Naive thymus-derived CD4-positive, alpha-beta T cell (primary cell): ENCODE results near the gene PSD. TPM values are rescaled to one million over a fixed set of nuclear protein-coding genes. Genes with fewer than 3 reads are reported as not detected.

Experiments used
- ATAC-seq: fragments of 150-1000 bp; cut with Tn5 transposase; 2 replicates; pipeline ENCODE4 v1.10.0; 2021; ENCODE audit warnings: mild to moderate bottlenecking, moderate library complexity
- CTCF ChIA-PET: fragments of 350-600 bp; sonication (Branson Sonifier 250); formaldehyde crosslinking; loops from one replicate; lab custom pipeline; 2021; ENCODE audit warnings: antibody characterized with exemption; lab: Charles Lee
- POLR2A ChIA-PET: fragments of 350-600 bp; sonication (Branson Sonifier 250); formaldehyde crosslinking; loops from one replicate; lab custom pipeline; 2021; ENCODE audit warnings: antibody characterized with exemption, inconsistent platforms; lab: Charles Lee
- DNase-seq, 9 donors: peaks; one replicate each; pipeline versions ENCODE4 v3.0.0 to v3.0.0-alpha.2; 2020 to 2022; ENCODE audit warnings: mixed read lengths in 1 of 9
- H3K27ac ChIP-seq: one replicate; pipeline ENCODE4 v1.7.0; 2013; ENCODE audit warnings: mild to moderate bottlenecking, low read depth, low read length, moderate library complexity
- H3K27me3 ChIP-seq, 2 donors: one replicate each; pipeline ENCODE4 v1.7.0; 2013; ENCODE audit warnings: low read length in 2 of 2, mild to moderate bottlenecking in 2 of 2, moderate library complexity in 2 of 2; ENCODE audit not compliant: control insufficient read depth in 2 of 2, insufficient read depth in 2 of 2
- H3K36me3 ChIP-seq, 3 experiments: 1 replicate in 2 of 3; 2 replicates in 1 of 3; pipeline ENCODE4 v1.7.0; 2013; ENCODE audit warnings: low read length in 3 of 3, mild to moderate bottlenecking in 3 of 3, moderate library complexity in 1 of 3; ENCODE audit not compliant: insufficient read depth in 3 of 3, control insufficient read depth in 2 of 3
- H3K4me1 ChIP-seq, 2 donors: one replicate each; pipeline ENCODE4 v1.7.0; 2013; ENCODE audit warnings: low read length in 2 of 2, mild to moderate bottlenecking in 2 of 2, moderate library complexity in 1 of 2; ENCODE audit not compliant: control insufficient read depth in 2 of 2, insufficient read depth in 2 of 2
- H3K4me3 ChIP-seq: 2 replicates; pipeline ENCODE4 v1.7.0; 2013; ENCODE audit warnings: mild to moderate bottlenecking, low read length
- H3K9me3 ChIP-seq, 3 experiments: 1 replicate in 2 of 3; 2 replicates in 1 of 3; pipeline ENCODE4 v1.7.0; 2013; ENCODE audit warnings: low read length in 3 of 3; ENCODE audit not compliant: control insufficient read depth in 2 of 3
- H3K27ac Mint-ChIP-seq, 9 donors: one replicate each; pipeline ENCODE4 v1.8.0; 2020 to 2022; ENCODE audit warnings: mixed read lengths in 9 of 9, mild to moderate bottlenecking in 8 of 9, moderate library complexity in 5 of 9, inconsistent platforms in 2 of 9
- H3K27me3 Mint-ChIP-seq, 5 donors: one replicate each; pipeline ENCODE4 v1.8.0; 2021 to 2022; ENCODE audit warnings: mixed read lengths in 5 of 5, mild to moderate bottlenecking in 1 of 5
- H3K36me3 Mint-ChIP-seq, 5 donors: one replicate each; pipeline ENCODE4 v1.8.0; 2020 to 2022; ENCODE audit warnings: mixed read lengths in 5 of 5, mild to moderate bottlenecking in 3 of 5, inconsistent platforms in 1 of 5
- H3K4me1 Mint-ChIP-seq, 7 donors: one replicate each; pipeline ENCODE4 v1.8.0; 2020 to 2022; ENCODE audit warnings: mixed read lengths in 7 of 7, mild to moderate bottlenecking in 3 of 7, inconsistent platforms in 1 of 7
- H3K4me3 Mint-ChIP-seq, 10 donors: one replicate each; pipeline ENCODE4 v1.8.0; 2020 to 2022; ENCODE audit warnings: mild to moderate bottlenecking in 10 of 10, mixed read lengths in 10 of 10, moderate library complexity in 6 of 10, inconsistent platforms in 2 of 10
- H3K9me3 Mint-ChIP-seq, 11 donors: one replicate each; pipeline ENCODE4 v1.8.0; 2020 to 2022; ENCODE audit warnings: mixed read lengths in 11 of 11, mild to moderate bottlenecking in 4 of 11, inconsistent platforms in 1 of 11, moderate library complexity in 1 of 11
- intact Hi-C, 2 donors: fragments of 100-400 bp; cut with micrococcal nuclease; formaldehyde crosslinking; loops; one replicate each; pipeline ENCODE4 v1.15.1; 2023
- polyA plus RNA-seq, 2 donors: library from polyadenylated mRNA; unstranded; fragments of 300-500 nt; fragmentation: Illumina TruSeq; gene quantifications; one replicate each; pipeline ENCODE4 v1.2.3, GENCODE V29; 2021
- total RNA-seq, 6 experiments: library from RNA in 5 of 6; stranded (reverse) in 5 of 6; gene quantifications; 1 replicate in 5 of 6; 2 replicates in 1 of 6; pipeline ENCODE4 v1.2.3 and lab custom pipeline; 2021 to 2026

The PSD gene
- total and polyA plus RNA-seq, 7 experiments from 2014 or later = 3.5 to 16.9 (median 8.2) TPM

- Histone ChIP-seq H3K4me1 (peaks cover 16 to 19% of the 10 kb centered on the region in 2 donors), H3K27ac (no peak overlapping the region), H3K36me3 (peaks cover 0 to 11% (median 0%) of the 10 kb centered on the region in 3 experiments), H3K9me3 (no peaks in the 10 kb centered on the region), H3K27me3 (no peaks in the 10 kb centered on the region), H3K4me3 (no peak overlapping the region)
- Mint-ChIP-seq H3K4me3 (peak overlapping the region in 1 of 10 donors; percentile 98), H3K36me3 (peaks cover 0 to 18% (median 0%) of the 10 kb centered on the region in 5 donors), H3K27me3 (peaks cover 0 to 4% (median 0%) of the 10 kb centered on the region in 5 donors), H3K4me1 (peaks cover 10 to 29% (median 23%) of the 10 kb centered on the region in 7 donors), H3K27ac (peak overlapping the region in 3 of 9 donors; percentile 54 to 100 (median 62)), H3K9me3 (no peaks in the 10 kb centered on the region)
- ATAC-seq (no peak), DNase-seq (no peak)
- intact Hi-C loops = loop anchor here (5.0 to 10.0 kb wide), 6 partner anchors 190 to 1732 kb away; partner anchors contain the start of genes ARL3 (in 2 of the 2), SFXN2 (in 2 of the 2), OGA (in 1 of the 2) and SFR1 (in 1 of the 2)
- ChIA-PET POLR2A (interaction anchor here (0.5 to 9.0 kb wide), 3 partner anchors 19 to 96 kb away, joined by 3 to 64 read pairs (median 55); partner anchors contain the start of gene C10orf95), CTCF (interaction anchor here (0.5 to 6.0 kb wide), 6 partner anchors 8 to 668 kb away, joined by 3 to 40 read pairs (median 6); partner anchors contain the start of gene FBXL15)
These were observed 26.3 kb downstream of the PSD start for GRCh38 chr10:102392306-102392705.

DNA sequence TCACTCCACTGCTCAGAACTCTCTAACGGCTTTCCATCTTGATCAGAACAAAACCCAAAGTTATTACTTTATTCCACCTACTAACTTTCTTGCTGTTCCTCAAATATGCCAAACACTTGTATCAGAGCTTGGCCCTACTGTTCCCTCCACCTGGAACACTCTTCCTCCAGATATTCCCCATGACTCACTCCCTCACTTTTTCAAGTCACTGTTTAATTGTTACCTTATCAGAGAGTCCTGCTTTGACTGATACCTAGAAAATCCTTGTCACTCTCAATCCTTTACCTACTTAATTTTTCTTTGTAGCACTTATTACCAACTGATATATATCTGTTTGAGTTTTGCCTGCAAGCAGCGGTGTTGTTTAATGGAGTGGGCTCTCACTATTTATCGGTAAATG, 28.7 kb downstream of the PSD start:
- H3K27me3 Mint-ChIP-seq = peaks cover 0 to 4% (median 0%) of the 10 kb centered on the region in 5 donors
- Histone ChIP-seq H3K27ac (no peak overlapping the region), H3K27me3 (no peaks in the 10 kb centered on the region), H3K4me1 (peaks cover 5% of the 10 kb centered on the region in 2 donors), H3K9me3 (no peaks in the 10 kb centered on the region), H3K4me3 (no peak overlapping the region), H3K36me3 (peaks cover 0 to 4% (median 0%) of the 10 kb centered on the region in 3 experiments)
- H3K4me3 Mint-ChIP-seq = no peak overlapping the region
- peaks cover 0 to 3% (median 0%) of the 10 kb centered on the region in 5 donors for H3K36me3 Mint-ChIP-seq
- DNase-seq (no peak), ATAC-seq (no peak)
- no peak overlapping the region for H3K27ac Mint-ChIP-seq
- H3K9me3 Mint-ChIP-seq = no peaks in the 10 kb centered on the region
- POLR2A ChIA-PET = no interaction called here
- CTCF ChIA-PET = interaction anchor here (1.1 kb wide), 1 partner anchor 33 kb away, joined by 4 read pairs; no protein-coding TSS in a partner anchor
- H3K4me1 Mint-ChIP-seq = peaks cover 5 to 18% (median 11%) of the 10 kb centered on the region in 7 donors
- intact Hi-C loops = loop anchor here (5.0 to 10.0 kb wide), 6 partner anchors 192 to 1735 kb away; partner anchors contain the start of genes ARL3 (in 2 of the 2), SFXN2 (in 2 of the 2), OGA (in 1 of the 2) and SFR1 (in 1 of the 2)

DNA sequence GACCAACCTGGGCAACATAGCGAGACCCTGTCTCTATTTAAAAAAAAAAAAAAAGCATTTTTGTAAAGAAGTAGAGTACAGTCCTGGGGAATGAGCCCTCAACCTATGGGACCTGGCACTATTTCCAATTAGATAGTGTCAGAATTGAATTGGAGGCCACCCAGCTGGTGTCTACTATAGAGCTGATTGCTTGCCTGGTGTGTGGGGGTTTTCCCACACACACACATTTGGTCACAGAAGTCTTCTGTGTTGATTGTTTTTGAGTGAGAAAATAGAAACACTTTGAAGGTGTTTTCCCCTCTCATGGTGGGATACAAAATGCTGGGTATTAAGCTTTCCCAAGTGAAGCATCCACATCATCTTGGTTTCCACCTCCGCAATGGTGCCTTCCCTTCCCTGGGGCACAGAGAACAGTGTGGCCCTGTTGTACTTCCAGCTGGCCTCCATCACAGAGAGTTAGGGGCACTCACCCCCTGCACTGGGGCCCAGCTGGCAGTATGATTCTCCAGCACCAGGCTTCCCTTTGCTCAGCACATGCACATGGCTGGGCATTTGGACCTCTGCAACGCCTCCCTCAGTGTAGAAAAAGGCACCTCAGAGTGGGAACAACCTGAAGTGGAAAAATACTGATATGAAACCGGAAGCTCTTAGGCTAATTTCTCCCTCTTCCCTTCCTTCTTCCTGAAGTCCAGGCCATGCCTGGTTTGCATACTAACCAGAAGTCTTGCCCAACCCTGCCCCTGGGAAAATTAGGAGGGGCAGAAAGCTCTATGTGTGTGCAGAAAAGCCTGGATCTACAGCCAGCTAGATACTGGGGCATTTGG, 33.8 kb downstream of the PSD start:
- DNase-seq (no peak), ATAC-seq (no peak)
- H3K36me3 Mint-ChIP-seq = peaks cover 4 to 24% (median 6%) of the 10 kb centered on the region in 5 donors
- no peaks in the 10 kb centered on the region for H3K9me3 Mint-ChIP-seq
- H3K9me3 ChIP-seq = no peaks in the 10 kb centered on the region
- no peaks in the 10 kb centered on the region for H3K4me1 ChIP-seq
- peak overlapping the region in 2 of 9 donors; percentile 39 to 72 for H3K27ac Mint-ChIP-seq
- H3K27me3 ChIP-seq = no peaks in the 10 kb centered on the region
- H3K27ac ChIP-seq = no peak overlapping the region
- peaks cover 6 to 37% (median 9%) of the 10 kb centered on the region in 3 experiments for H3K36me3 ChIP-seq
- CTCF ChIA-PET = interaction anchor here (0.5 to 1.8 kb wide), 6 partner anchors 8 to 94 kb away, joined by 3 to 6 read pairs (median 5); no protein-coding TSS in a partner anchor
- POLR2A ChIA-PET = interaction anchor here (0.7 to 2.1 kb wide), 3 partner anchors 9 to 67 kb away, joined by 4 to 6 read pairs (median 5); no protein-coding TSS in a partner anchor
- H3K4me3 Mint-ChIP-seq = no peak overlapping the region
- no peaks in the 10 kb centered on the region for H3K27me3 Mint-ChIP-seq
- intact Hi-C loops = no loop called here
- peaks cover 0 to 5% (median 0%) of the 10 kb centered on the region in 7 donors for H3K4me1 Mint-ChIP-seq
- H3K4me3 ChIP-seq = no peak overlapping the region

GRCh38 chr10:102384053-102384452, 34.5 kb downstream of the PSD start:
- no peak for DNase-seq
- intact Hi-C loops = no loop called here
- POLR2A ChIA-PET = interaction anchor here (0.7 to 2.1 kb wide), 3 partner anchors 10 to 161 kb away, joined by 3 to 6 read pairs (median 5); no protein-coding TSS in a partner anchor

DNA sequence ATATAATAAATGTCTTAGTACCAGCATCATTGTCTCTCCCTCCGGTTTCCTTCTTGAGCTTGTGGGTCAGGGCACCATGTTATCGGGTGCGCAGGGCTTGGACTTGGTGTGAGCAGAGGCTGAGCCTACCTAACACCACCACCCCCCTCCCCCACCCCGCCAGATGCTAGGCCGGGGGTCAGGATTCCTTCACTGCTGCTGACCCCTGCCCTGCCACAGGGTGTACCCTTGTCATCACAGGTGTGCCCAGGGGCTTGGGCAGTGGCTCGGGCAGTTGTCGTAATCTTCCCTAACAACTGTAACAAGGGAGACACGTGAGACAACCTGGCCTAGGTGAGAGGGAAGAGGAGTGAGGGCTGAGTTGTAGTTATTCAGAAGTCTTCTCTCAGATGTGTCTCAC, 35.7 kb downstream of the PSD start:
- ChIA-PET CTCF (interaction anchor here (1.0 kb wide), 1 partner anchor 31 kb away, joined by 3 read pairs; no protein-coding TSS in a partner anchor), POLR2A (interaction anchor here (0.7 kb wide), 1 partner anchor 107 kb away, joined by 3 read pairs; no protein-coding TSS in a partner anchor)
- Mint-ChIP-seq H3K9me3 (no peaks in the 10 kb centered on the region), H3K27ac (no peak overlapping the region), H3K4me1 (peaks cover 0 to 5% (median 0%) of the 10 kb centered on the region in 7 donors), H3K4me3 (no peak overlapping the region), H3K27me3 (no peaks in the 10 kb centered on the region), H3K36me3 (peaks cover 6 to 34% (median 9%) of the 10 kb centered on the region in 5 donors)
- no peaks in the 10 kb centered on the region for H3K4me1 ChIP-seq
- peaks cover 11 to 55% (median 15%) of the 10 kb centered on the region in 3 experiments for H3K36me3 ChIP-seq
- H3K27me3 ChIP-seq = no peaks in the 10 kb centered on the region
- DNase-seq = no peak
- no peak for ATAC-seq
- no peaks in the 10 kb centered on the region for H3K9me3 ChIP-seq
- intact Hi-C loops = no loop called here
- no peak overlapping the region for H3K27ac ChIP-seq
- no peak overlapping the region for H3K4me3 ChIP-seq

More at GRCh38 chr10:102384053-102384452, 34.5 kb downstream of the PSD start:
- H3K27ac Mint-ChIP-seq = peak overlapping the region in 1 of 9 donors; percentile 19
- no peak overlapping the region for H3K4me3 Mint-ChIP-seq
- Histone ChIP-seq H3K36me3 (peaks cover 11 to 45% (median 15%) of the 10 kb centered on the region in 3 experiments), H3K9me3 (no peaks in the 10 kb centered on the region), H3K27ac (no peak overlapping the region), H3K27me3 (no peaks in the 10 kb centered on the region), H3K4me1 (no peaks in the 10 kb centered on the region), H3K4me3 (no peak overlapping the region)
- peaks cover 6 to 31% (median 9%) of the 10 kb centered on the region in 5 donors for H3K36me3 Mint-ChIP-seq
- CTCF ChIA-PET = interaction anchor here (0.6 to 1.8 kb wide), 3 partner anchors 9 to 95 kb away, joined by 3 to 6 read pairs (median 6); no protein-coding TSS in a partner anchor
- no peaks in the 10 kb centered on the region for H3K9me3 Mint-ChIP-seq
- peak; percentile 52 for ATAC-seq
- H3K4me1 Mint-ChIP-seq = peaks cover 0 to 5% (median 0%) of the 10 kb centered on the region in 7 donors
- no peaks in the 10 kb centered on the region for H3K27me3 Mint-ChIP-seq

GRCh38 chr10:102381983-102382382, 36.6 kb downstream of the PSD start:
- DNase-seq (no peak), ATAC-seq (no peak)
- Mint-ChIP-seq H3K27ac (peak overlapping the region in 1 of 9 donors; percentile 59), H3K27me3 (no peaks in the 10 kb centered on the region), H3K9me3 (no peaks in the 10 kb centered on the region), H3K4me3 (no peak overlapping the region), H3K36me3 (peaks cover 6 to 34% (median 9%) of the 10 kb centered on the region in 5 donors), H3K4me1 (peaks cover 0 to 5% (median 0%) of the 10 kb centered on the region in 7 donors)
- Histone ChIP-seq H3K4me1 (no peaks in the 10 kb centered on the region), H3K9me3 (no peaks in the 10 kb centered on the region), H3K4me3 (no peak overlapping the region), H3K27ac (no peak overlapping the region), H3K27me3 (no peaks in the 10 kb centered on the region), H3K36me3 (peaks cover 11 to 56% (median 15%) of the 10 kb centered on the region in 3 experiments)
- intact Hi-C loops = no loop called here
- ChIA-PET CTCF (interaction anchor here (0.5 to 1.0 kb wide), 2 partner anchors 17 to 30 kb away, joined by 3 read pairs; no protein-coding TSS in a partner anchor), POLR2A (no interaction called here)
